ENCODE measurements around the gene COG5.

COG5 gene

GRCh38 chr7:107430057-107430456, 133.7 kb downstream of the COG5 start:
- no peak overlapping the region for H3K4me3 ChIP-seq (ENCODE audit: low read length)
- no peak for DNase-seq (ENCODE audit: low read depth)
- no peak for TF ChIP-seq CTCF (conservative IDR thresholded peaks at IDR 0.05; ENCODE audit: low read length)

- no peak for DNase-seq (ENCODE audit: low read depth)
- no peak for TF ChIP-seq CTCF (conservative IDR thresholded peaks at IDR 0.05; ENCODE audit: low read length)
- H3K4me3 ChIP-seq (ENCODE audit: low read length), result no peak overlapping the region
These were observed 135.1 kb downstream of the COG5 start for GRCh38 chr7:107428642-107429041.

- no peak overlapping the region for H3K4me3 ChIP-seq (ENCODE audit: low read length)
- no peak for TF ChIP-seq CTCF (conservative IDR thresholded peaks at IDR 0.05; ENCODE audit: low read length)
- no peak for DNase-seq (ENCODE audit: low read depth)
These were observed 136.3 kb downstream of the COG5 start for GRCh38 chr7:107427462-107427861.

- H3K4me3 ChIP-seq (ENCODE audit: low read length), result no peak overlapping the region
- TF ChIP-seq CTCF (conservative IDR thresholded peaks at IDR 0.05; ENCODE audit: low read length), result no peak
- DNase-seq (ENCODE audit: low read depth), result no peak
These were observed 149.5 kb downstream of the COG5 start for GRCh38 chr7:107414198-107414597.

- no peak overlapping the region for H3K4me3 ChIP-seq (ENCODE audit: low read length)
- no peak for TF ChIP-seq CTCF (conservative IDR thresholded peaks at IDR 0.05; ENCODE audit: low read length)
- DNase-seq (ENCODE audit: low read depth), result no peak
These were observed 155.4 kb downstream of the COG5 start for GRCh38 chr7:107408349-107408748.

GRCh38 chr7:107405559-107405958, 158.2 kb downstream of the COG5 start:
- DNase-seq (ENCODE audit: low read depth), result no peak
- no peak overlapping the region for H3K4me3 ChIP-seq (ENCODE audit: low read length)
- no peak for TF ChIP-seq CTCF (conservative IDR thresholded peaks at IDR 0.05; ENCODE audit: low read length)

GRCh38 chr7:107404740-107405537, 158.8 kb downstream of the COG5 start:
- no peak overlapping the region for H3K4me3 ChIP-seq (ENCODE audit: low read length)
- TF ChIP-seq CTCF (conservative IDR thresholded peaks at IDR 0.05; ENCODE audit: low read length), result no peak
- no peak for DNase-seq (ENCODE audit: low read depth)
